Measurements from ENCODE around the gene RABGAP1L.

DNA sequence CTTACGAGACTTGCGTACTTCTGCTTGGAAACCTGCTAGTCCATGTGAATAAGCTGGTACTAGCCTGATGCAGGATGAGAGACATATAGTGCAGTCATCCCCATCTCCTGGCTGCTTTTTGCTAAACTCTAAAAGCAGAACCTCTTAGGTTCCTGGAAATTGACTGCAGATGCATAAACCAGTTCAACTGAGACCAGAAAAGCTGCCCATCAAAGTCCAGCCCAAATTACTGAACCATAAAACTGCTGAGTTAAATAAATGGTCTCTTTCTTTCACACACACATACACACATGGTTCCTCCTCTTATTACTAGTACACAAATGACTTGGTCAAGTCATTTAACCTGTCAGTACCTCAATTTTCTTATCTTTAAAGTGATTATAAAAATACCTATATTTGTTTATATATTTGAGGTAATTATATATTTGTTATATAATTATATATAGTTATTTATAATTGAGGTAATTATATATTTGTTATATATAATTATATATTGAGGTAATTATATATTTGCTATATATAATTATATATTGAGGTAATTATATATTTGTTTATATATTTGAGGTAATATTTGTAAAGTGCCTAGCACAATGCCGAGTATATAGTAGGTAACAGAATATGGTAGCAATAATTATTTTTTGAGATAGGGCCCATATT, 25.2 kb upstream of the RABGAP1L start:
- TF ChIP-seq POLR2AphosphoS5 (IDR thresholded peaks at IDR 0.05; ENCODE audit: borderline replicate concordance, low read depth, low read length) (no peak), EZH2 (IDR thresholded peaks at IDR 0.05) (no peak), FOXP2 (optimal IDR thresholded peaks at IDR 0.05; ENCODE audit: control extremely low read depth, extremely low read length, insufficient read depth) (no peak)
